Suprapubic skin (tissue), 4 donors: ENCODE data around the gene ENKUR. TPM values are rescaled to one million over a fixed set of nuclear protein-coding genes. Genes with fewer than 3 reads are reported as not detected.

Source experiments
- DNase-seq, 2 donors: peaks; one replicate each; pipeline ENCODE4 v3.0.0-alpha.2; 2019; ENCODE audit warnings: low spot score in 2 of 2
- H3K27ac ChIP-seq: fragments of 200-600 bp; sonication (generic); one replicate; pipeline ENCODE4 v1.5.1; 2019
- H3K27me3 ChIP-seq: fragments of 200-600 bp; sonication (generic); one replicate; pipeline ENCODE4 v1.5.1; 2019
- H3K36me3 ChIP-seq: fragments of 200-600 bp; sonication (generic); one replicate; pipeline ENCODE4 v1.5.1; 2019
- H3K4me1 ChIP-seq: fragments of 200-600 bp; sonication (generic); one replicate; pipeline ENCODE4 v1.5.1; 2019
- H3K4me3 ChIP-seq: fragments of 200-600 bp; sonication (generic); one replicate; pipeline ENCODE4 v1.5.1; 2019; ENCODE audit warnings: mild to moderate bottlenecking
- H3K9me3 ChIP-seq: fragments of 200-600 bp; sonication (generic); one replicate; pipeline ENCODE4 v1.5.1; 2019
- CTCF ChIP-seq, 2 donors: fragments of 200-600 bp in 1 of 2; fragments of 450-650 bp in 1 of 2; sonication (generic) in 1 of 2; IDR thresholded peaks; one replicate each; pipeline ENCODE4 v1.5.1; 2016 to 2019; ENCODE audit warnings: antibody characterized with exemption in 2 of 2, mild to moderate bottlenecking in 1 of 2, moderate library complexity in 1 of 2
- EP300 ChIP-seq: sonication (generic); formaldehyde crosslinking; IDR thresholded peaks from one replicate; pipeline ENCODE4 v1.6.1; 2017; ENCODE audit warnings: antibody characterized with exemption
- POLR2A ChIP-seq, 2 donors: fragments of 450-650 bp; IDR thresholded peaks; one replicate each; pipeline ENCODE4 v1.6.1; 2017; ENCODE audit warnings: antibody characterized with exemption in 2 of 2, mild to moderate bottlenecking in 2 of 2, moderate library complexity in 2 of 2
- POLR2AphosphoS5 ChIP-seq, 3 donors: sonication (generic); formaldehyde crosslinking; IDR thresholded peaks; one replicate each; pipeline ENCODE4 v1.6.1; 2017; ENCODE audit warnings: antibody characterized with exemption in 3 of 3
- WGBS: methylation state at CpG from one replicate; pipeline ENCODE4 v1.1.5; 2018; 5-methylcytosine and 5-hydroxymethylcytosine counted together
- total RNA-seq, 4 donors: library from RNA; depleted of rRNA; stranded (reverse); fragments of >200 nt; gene quantifications; one replicate each; pipeline ENCODE4 v1.1.0, GENCODE V29; 2016

The ENKUR gene
- total RNA-seq, 4 donors from 2014 or later = not detected

GRCh38 chr10:25028711-25029110, 12.8 kb upstream of the ENKUR start:
- no peaks in the 10 kb centered on the region for H3K9me3 ChIP-seq
- H3K4me1 ChIP-seq = peaks cover 11% of the 10 kb centered on the region
- H3K27ac ChIP-seq = no peak overlapping the region
- TF ChIP-seq CTCF (IDR thresholded peaks at IDR 0.05) (no peak), EP300 (no peak), POLR2A (IDR thresholded peaks at IDR 0.05) (no peak), POLR2AphosphoS5 (IDR thresholded peaks at IDR 0.05) (no peak)
- no peaks in the 10 kb centered on the region for H3K36me3 ChIP-seq
- DNase-seq = no peak
- 95% methylated on average over 1 of the region's 1 CpG for WGBS
- H3K4me3 ChIP-seq = no peak overlapping the region
- no peaks in the 10 kb centered on the region for H3K27me3 ChIP-seq

GRCh38 chr10:25026463-25026862, 10.5 kb upstream of the ENKUR start:
- no peak for TF ChIP-seq EP300
- no peak for TF ChIP-seq POLR2AphosphoS5 (IDR thresholded peaks at IDR 0.05)
- no peak for TF ChIP-seq CTCF (IDR thresholded peaks at IDR 0.05)
- TF ChIP-seq POLR2A (IDR thresholded peaks at IDR 0.05) = no peak

GRCh38 chr10:25024528-25024927, 8.6 kb upstream of the ENKUR start:
- Histone ChIP-seq H3K9me3 (no peaks in the 10 kb centered on the region), H3K27me3 (no peaks in the 10 kb centered on the region), H3K36me3 (no peaks in the 10 kb centered on the region), H3K27ac (no peak overlapping the region), H3K4me1 (peaks cover 12% of the 10 kb centered on the region), H3K4me3 (no peak overlapping the region)
- 48% methylated on average over 8 of the region's 8 CpGs for WGBS
- no peak for DNase-seq
- TF ChIP-seq EP300 (no peak), CTCF (IDR thresholded peaks at IDR 0.05) (no peak), POLR2AphosphoS5 (IDR thresholded peaks at IDR 0.05) (no peak), POLR2A (IDR thresholded peaks at IDR 0.05) (no peak)

More at GRCh38 chr10:25026463-25026862, 10.5 kb upstream of the ENKUR start:
- H3K9me3 ChIP-seq = no peaks in the 10 kb centered on the region
- no peak for DNase-seq
- H3K27ac ChIP-seq = no peak overlapping the region
- H3K4me3 ChIP-seq = no peak overlapping the region
- no peaks in the 10 kb centered on the region for H3K27me3 ChIP-seq
- peaks cover 12% of the 10 kb centered on the region for H3K4me1 ChIP-seq
- 78% methylated on average over 1 of the region's 1 CpG for WGBS
- H3K36me3 ChIP-seq = no peaks in the 10 kb centered on the region

- Histone ChIP-seq H3K27me3 (no peaks in the 10 kb centered on the region), H3K9me3 (no peaks in the 10 kb centered on the region), H3K36me3 (no peaks in the 10 kb centered on the region), H3K4me1 (peaks cover 12% of the 10 kb centered on the region), H3K4me3 (no peak overlapping the region), H3K27ac (no peak overlapping the region)
- WGBS = 70% methylated on average over 3 of the region's 3 CpGs
- DNase-seq = no peak
- TF ChIP-seq POLR2AphosphoS5 (IDR thresholded peaks at IDR 0.05) = no peak
- TF ChIP-seq CTCF (IDR thresholded peaks at IDR 0.05) = no peak
- no peak for TF ChIP-seq POLR2A (IDR thresholded peaks at IDR 0.05)
- TF ChIP-seq EP300 = no peak
These were observed 7.3 kb upstream of the ENKUR start for GRCh38 chr10:25023278-25023677.

- no peaks in the 10 kb centered on the region for H3K9me3 ChIP-seq
- H3K4me3 ChIP-seq = no peak overlapping the region
- no peak for DNase-seq
- H3K36me3 ChIP-seq = no peaks in the 10 kb centered on the region
- peaks cover 23% of the 10 kb centered on the region for H3K4me1 ChIP-seq
- TF ChIP-seq CTCF (IDR thresholded peaks at IDR 0.05) (no peak), EP300 (no peak), POLR2A (IDR thresholded peaks at IDR 0.05) (no peak), POLR2AphosphoS5 (IDR thresholded peaks at IDR 0.05) (no peak)
- H3K27ac ChIP-seq = no peak overlapping the region
- 93% methylated on average over 3 of the region's 3 CpGs for WGBS
- H3K27me3 ChIP-seq = no peaks in the 10 kb centered on the region
These were observed 2.7 kb upstream of the ENKUR start for GRCh38 chr10:25018703-25019102.
